SK-N-SH treated with all-trans-retinoic acid at 6 μM for 48 hours (cell line): ENCODE data around the gene WFS1.

Experiments
- ARNTL ChIP-seq: fragments of 450-650 bp; formaldehyde crosslinking; IDR thresholded peaks from 2 replicates; pipeline ENCODE4 v1.5.0; 2020; ENCODE audit warnings: low read depth, mild to moderate bottlenecking, moderate library complexity, borderline replicate concordance
- RARB ChIP-seq: fragments of 250-450 bp; sonication (Bioruptor Pico); IDR thresholded peaks from 2 replicates; pipeline ENCODE4 v1.8.0; 2021; ENCODE audit warnings: mild to moderate bottlenecking, moderate library complexity
- SNAI2 ChIP-seq: fragments of 250-450 bp; sonication (Bioruptor Pico); IDR thresholded peaks from 2 replicates; pipeline ENCODE4 v1.5.0; 2020; ENCODE audit warnings: mild to moderate bottlenecking, moderate library complexity
- ZFP3 ChIP-seq: fragments of 250-450 bp; sonication (Bioruptor Pico); IDR thresholded peaks from 2 replicates; pipeline ENCODE4 v1.5.0; 2020; ENCODE audit warnings: mild to moderate bottlenecking, moderate library complexity
- ZFP30 ChIP-seq: fragments of 450-650 bp; formaldehyde crosslinking; IDR thresholded peaks from 2 replicates; pipeline ENCODE4 v1.5.0; 2022; ENCODE audit warnings: mild to moderate bottlenecking, moderate library complexity
- ZNF565 ChIP-seq: fragments of 450-650 bp; formaldehyde crosslinking; conservative IDR thresholded peaks from 2 replicates; pipeline ENCODE4 v1.5.0; 2020; ENCODE audit warnings: low read depth, mild to moderate bottlenecking, moderate library complexity
- TF ChIP-seq, protein P1 (sequence below): fragments of 250-450 bp; sonication (Bioruptor Pico); IDR thresholded peaks from 2 replicates; pipeline ENCODE4 v1.5.0; 2020; ENCODE audit warnings: mild to moderate bottlenecking, moderate library complexity
- TF ChIP-seq, protein P2 (sequence below): fragments of 250-450 bp; sonication (Bioruptor Pico); IDR thresholded peaks from 2 replicates; pipeline ENCODE4 v1.5.1; 2021; ENCODE audit warnings: mild to moderate bottlenecking, moderate library complexity
- TF ChIP-seq, protein P3 (sequence below): fragments of 250-450 bp; sonication (Bioruptor Pico); IDR thresholded peaks from 2 replicates; pipeline ENCODE4 v1.8.0; 2020; ENCODE audit warnings: mild to moderate bottlenecking, moderate library complexity, borderline replicate concordance

DNA sequence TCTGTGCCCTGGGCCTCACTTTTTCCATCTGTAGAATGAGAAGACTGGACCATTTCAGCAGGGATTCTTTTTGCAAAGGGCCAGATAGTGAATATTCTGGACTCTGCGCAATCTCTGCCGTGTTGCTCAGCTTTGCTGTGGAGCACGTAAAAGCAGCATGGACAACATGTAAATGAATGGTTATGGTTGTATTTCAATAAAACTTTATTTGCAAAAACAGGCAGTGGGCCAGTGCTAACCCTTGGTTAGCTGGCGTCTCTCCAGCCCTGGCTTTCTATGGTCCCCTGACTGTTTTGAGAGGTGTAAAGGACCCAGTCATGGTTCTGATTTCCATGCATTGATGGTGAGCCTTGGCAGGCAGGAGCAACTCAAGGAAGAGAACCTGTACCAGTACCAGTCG is 18.7 kb downstream of the WFS1 start:
- TF ChIP-seq, protein P1, sequence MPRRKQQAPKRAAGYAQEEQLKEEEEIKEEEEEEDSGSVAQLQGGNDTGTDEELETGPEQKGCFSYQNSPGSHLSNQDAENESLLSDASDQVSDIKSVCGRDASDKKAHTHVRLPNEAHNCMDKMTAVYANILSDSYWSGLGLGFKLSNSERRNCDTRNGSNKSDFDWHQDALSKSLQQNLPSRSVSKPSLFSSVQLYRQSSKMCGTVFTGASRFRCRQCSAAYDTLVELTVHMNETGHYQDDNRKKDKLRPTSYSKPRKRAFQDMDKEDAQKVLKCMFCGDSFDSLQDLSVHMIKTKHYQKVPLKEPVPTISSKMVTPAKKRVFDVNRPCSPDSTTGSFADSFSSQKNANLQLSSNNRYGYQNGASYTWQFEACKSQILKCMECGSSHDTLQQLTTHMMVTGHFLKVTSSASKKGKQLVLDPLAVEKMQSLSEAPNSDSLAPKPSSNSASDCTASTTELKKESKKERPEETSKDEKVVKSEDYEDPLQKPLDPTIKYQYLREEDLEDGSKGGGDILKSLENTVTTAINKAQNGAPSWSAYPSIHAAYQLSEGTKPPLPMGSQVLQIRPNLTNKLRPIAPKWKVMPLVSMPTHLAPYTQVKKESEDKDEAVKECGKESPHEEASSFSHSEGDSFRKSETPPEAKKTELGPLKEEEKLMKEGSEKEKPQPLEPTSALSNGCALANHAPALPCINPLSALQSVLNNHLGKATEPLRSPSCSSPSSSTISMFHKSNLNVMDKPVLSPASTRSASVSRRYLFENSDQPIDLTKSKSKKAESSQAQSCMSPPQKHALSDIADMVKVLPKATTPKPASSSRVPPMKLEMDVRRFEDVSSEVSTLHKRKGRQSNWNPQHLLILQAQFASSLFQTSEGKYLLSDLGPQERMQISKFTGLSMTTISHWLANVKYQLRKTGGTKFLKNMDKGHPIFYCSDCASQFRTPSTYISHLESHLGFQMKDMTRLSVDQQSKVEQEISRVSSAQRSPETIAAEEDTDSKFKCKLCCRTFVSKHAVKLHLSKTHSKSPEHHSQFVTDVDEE (CRISPR knock-in tag), result no peak
- TF ChIP-seq, protein P2, sequence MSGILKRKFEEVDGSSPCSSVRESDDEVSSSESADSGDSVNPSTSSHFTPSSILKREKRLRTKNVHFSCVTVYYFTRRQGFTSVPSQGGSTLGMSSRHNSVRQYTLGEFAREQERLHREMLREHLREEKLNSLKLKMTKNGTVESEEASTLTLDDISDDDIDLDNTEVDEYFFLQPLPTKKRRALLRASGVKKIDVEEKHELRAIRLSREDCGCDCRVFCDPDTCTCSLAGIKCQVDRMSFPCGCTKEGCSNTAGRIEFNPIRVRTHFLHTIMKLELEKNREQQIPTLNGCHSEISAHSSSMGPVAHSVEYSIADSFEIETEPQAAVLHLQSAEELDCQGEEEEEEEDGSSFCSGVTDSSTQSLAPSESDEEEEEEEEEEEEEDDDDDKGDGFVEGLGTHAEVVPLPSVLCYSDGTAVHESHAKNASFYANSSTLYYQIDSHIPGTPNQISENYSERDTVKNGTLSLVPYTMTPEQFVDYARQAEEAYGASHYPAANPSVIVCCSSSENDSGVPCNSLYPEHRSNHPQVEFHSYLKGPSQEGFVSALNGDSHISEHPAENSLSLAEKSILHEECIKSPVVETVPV (CRISPR knock-in tag), result no peak
- no peak for TF ChIP-seq ZNF565
- TF ChIP-seq RARB (CRISPR knock-in tag), result no peak
- TF ChIP-seq, protein P3, sequence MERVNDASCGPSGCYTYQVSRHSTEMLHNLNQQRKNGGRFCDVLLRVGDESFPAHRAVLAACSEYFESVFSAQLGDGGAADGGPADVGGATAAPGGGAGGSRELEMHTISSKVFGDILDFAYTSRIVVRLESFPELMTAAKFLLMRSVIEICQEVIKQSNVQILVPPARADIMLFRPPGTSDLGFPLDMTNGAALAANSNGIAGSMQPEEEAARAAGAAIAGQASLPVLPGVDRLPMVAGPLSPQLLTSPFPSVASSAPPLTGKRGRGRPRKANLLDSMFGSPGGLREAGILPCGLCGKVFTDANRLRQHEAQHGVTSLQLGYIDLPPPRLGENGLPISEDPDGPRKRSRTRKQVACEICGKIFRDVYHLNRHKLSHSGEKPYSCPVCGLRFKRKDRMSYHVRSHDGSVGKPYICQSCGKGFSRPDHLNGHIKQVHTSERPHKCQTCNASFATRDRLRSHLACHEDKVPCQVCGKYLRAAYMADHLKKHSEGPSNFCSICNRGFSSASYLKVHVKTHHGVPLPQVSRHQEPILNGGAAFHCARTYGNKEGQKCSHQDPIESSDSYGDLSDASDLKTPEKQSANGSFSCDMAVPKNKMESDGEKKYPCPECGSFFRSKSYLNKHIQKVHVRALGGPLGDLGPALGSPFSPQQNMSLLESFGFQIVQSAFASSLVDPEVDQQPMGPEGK (CRISPR knock-in tag), result no peak
- TF ChIP-seq ZFP3, result no peak
- no peak for TF ChIP-seq SNAI2 (CRISPR knock-in tag)
- TF ChIP-seq ARNTL (CRISPR knock-in tag), result no peak
- no peak for TF ChIP-seq ZFP30 (CRISPR knock-in tag)
